ENCODE results near the gene ULK4.
"Not testable (repeated sequence)": the region's sequence is repeated elsewhere in the genome, so short reads cannot be mapped to it uniquely, and the experiment has no call there.

ULK4 gene

DNA sequence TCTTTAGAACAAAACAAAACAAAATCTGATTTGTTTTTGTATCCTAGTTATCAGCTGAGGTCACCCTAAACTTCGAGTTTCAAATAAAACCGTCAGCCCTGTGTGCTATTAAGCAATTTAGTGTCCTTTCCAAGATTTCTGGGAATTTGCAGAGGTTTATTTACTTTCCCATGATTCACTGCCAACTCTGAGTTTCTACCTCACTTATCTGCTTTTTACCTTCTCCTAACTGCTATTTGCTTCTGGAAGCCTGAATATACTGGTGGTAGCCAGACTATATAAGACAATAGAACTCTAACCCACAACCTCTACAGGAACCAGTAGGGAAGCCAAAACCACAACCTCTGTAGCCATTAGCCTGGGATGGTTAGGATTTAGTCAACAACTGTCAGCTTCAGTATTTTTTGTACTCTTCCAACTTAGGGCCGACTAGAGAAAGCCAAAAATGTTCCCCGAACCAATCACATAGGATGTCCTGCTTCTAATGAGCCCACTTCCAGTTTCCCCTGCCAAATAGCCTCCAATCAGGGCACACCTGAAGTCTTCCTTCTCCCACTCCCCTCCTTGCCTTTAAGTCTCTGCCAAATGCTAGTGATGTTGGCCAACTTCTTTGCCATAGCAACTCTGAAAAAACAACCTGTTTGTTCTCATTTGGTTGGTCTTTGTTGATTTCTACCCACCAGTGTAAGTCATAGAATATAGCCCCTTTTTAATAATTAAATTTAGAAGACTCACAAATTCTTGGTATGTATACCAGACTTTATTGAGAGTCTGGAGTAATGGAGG lies 273.1 kb downstream of the ULK4 start:
- DNase-seq (ENCODE audit: low spot score) = no peak

DNA sequence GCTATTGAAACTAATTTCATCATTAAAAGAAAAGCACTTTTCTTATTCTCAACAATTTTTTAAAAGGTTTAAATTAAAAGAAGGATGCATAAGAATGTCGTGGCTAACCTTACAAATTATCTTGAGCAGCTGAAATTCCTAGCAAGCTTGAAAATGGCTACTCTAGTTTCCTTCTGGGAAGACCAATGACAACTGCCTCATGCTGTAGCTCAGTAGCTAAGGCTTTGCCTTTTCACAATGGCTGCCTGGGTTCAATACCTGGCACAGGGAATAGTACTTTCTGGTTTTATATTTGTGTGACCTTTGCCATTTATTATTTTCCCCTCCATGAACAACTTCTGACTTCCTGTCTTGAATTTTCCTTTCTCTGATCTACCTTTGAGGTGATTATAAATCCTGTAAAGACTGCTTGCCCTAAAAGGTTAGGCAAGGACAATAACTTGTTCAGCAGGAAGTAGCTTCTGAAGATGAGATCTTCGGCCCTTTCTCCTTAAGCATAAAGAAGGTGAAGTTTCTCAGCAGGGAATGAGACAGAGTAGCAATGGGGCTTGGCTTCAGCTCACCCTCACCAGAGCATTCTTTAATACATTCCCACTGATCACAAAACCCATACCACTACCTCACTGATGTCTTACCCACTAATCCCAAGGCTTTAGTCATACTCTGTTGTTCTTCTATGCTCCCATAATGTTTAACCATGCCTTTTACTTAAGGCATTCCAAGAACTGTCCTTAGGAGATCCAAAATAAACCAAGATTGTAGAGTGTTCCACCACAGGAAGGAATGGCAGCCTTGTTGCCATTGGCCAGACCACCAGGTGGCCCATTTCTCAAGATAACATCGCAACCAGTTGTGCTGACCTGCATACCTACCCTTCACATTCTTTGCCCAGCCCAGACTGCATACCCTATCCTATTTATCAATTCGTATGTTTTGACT lies 276.8 kb downstream of the ULK4 start:
- DNase-seq (ENCODE audit: low spot score) = no peak

DNA sequence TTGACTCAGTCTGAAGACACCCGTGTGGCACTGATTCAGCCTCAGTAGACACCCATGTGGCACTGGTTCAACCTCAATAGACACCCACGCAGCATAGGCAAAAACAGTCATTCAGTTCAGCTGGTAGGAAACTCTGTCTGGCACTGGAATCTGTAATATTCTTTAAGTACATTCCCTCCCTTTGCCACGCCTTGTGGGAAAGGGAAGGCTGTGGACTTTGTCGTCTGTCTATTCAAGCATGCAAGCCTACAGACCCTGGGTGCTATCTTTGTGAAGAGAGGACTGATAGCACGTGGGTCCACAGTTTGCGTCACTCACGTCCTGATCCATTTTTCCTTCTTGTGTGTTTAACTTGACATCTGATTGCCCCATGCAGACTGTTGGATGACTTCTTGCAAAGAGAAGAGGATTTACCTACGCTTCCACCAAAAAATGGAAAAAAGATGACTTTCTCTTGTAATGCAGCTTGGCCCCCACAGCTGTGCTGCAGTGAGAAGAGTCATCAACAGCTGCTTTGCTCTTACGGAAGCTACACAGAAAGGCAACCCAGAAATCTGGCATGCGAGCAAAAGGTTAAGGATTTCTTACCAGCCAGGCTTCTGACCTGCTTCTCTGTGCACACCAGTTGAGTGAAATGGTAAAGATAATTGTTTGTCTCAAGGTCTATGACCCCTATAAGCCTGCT lies 278.1 kb downstream of the ULK4 start:
- no peak for DNase-seq (ENCODE audit: low spot score)

DNA sequence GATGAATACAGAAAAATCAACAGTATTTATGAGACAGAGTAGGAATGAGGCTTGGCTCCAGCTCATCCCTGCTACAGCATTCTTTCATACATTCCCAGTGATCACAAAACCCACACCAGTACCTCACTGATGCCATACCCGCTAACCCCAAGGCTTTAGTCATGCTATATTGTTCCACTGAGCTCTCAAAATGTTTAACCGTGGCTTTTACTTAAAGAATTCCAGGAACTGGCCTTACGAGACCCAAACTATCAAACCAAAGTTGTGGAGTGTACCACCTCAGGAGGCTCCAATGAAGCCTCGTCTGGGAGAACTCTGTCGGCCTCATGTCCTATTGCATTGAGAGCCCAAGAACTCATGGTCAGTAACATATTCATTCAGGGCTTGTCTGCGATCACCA lies 278.9 kb downstream of the ULK4 start:
- no peak for DNase-seq (ENCODE audit: low spot score)

DNA sequence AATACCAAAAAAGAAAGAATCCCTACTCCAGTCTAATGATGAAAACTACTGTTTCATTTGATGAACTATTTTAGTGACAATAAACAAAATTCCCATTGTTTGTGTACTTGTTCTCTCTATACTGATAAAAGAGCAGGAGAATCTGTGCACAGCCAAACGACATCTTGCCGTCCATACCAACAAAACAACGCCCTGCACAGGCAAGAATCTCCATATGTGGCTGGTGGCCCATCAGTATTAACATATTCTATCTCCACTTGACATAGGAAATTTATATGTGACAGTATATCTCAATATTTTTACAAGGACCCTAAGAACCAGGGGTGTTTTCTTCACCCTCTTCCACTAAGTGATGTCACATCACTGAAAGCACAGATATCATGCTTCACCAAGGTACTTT lies 279.5 kb downstream of the ULK4 start:
- no peak for DNase-seq (ENCODE audit: low spot score)

DNA sequence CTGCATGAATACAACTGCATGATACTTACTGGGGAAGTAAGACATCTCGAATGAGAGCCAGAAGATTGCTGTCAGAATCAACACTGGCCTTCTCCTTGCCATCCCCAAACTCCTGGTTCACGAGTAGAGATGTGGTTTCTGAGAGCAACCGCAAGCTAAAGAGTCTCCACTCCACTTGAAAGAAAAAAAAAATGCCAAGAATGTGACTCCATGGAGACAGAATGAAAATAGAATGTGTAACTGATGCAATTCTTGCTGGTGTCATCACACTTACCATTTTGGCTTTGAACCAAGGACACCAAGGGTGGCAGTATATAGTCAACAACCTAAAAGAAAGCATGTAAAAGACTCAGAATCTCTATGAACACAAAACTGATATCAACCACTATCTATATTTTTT lies 280.4 kb downstream of the ULK4 start:
- no peak for DNase-seq (ENCODE audit: low spot score)

DNA sequence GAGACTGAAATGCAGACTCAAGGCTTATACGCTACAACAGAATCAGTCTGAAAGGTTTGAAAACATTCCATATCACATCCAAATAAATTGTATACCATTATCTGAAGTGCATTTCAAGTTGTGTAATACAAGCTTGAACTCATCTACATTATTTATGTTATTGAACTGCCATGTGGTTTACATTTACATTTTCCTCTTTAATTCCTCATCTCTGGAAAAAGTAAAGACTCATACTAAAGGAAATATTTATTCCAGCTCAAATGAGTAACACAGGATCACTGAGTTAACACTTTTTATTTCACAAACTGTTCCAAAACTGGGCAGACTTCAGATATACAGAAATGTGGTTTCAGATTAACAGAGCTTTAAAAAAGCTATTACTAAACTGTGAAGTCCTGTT lies 282.5 kb downstream of the ULK4 start:
- no peak for DNase-seq (ENCODE audit: low spot score)

DNA sequence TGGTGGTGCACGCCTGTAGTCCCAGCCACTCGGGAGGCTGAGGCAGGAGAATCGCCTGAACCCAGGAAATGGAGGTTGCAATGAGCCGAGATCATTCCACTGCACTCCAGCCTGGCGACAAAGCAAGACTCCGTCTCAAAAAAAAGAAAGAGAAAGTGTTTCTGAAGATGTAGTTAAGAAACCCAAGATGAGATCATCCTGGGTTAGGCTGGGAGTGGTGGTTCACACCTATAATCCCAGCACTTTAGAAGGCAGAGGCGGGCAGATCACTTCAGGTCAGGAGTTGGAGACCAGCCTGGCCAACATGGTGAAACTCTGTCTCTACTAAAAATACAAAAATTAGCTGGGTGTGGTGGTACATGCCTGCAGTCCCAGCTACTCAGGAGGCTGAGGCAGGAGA lies 286.8 kb downstream of the ULK4 start:
- DNase-seq (ENCODE audit: low spot score) = not testable (repeated sequence)

DNA sequence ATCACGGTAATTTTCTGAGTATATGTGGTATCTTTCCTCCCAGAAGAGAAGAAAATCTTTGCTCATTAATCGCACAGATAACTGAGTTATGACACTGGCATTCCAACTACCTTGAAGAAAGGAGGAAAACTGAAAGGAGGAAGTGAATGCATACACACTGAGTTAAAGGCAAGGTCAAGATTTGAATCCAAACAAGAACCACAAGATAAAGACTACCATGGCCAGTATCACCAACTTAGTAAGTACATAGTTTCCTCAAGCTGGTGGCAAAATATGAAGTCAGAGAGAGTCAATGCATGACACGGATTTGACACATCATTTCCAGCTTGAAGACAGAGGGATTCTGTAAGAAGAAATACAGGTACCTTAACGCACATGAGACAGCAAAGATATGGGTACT lies 287.5 kb downstream of the ULK4 start:
- no peak for DNase-seq (ENCODE audit: low spot score)

DNA sequence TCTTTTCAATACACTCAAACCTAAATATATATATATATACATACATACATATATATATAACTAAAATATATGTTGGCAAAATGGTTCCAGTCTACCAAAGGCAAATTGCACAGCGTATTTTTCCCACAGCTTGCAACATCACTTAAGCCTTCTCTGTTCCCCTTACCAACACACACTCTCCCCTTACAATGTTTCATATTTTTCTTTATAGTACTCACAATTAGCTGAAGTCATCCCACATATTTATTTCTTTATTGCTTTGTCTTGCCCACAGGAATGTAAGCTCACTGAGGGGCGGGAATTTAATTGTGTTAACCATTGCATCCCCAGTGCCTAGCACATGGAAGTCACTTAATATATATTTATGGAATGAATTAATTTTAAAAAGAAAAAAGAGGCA lies 288.3 kb downstream of the ULK4 start:
- DNase-seq (ENCODE audit: low spot score) = no peak

DNA sequence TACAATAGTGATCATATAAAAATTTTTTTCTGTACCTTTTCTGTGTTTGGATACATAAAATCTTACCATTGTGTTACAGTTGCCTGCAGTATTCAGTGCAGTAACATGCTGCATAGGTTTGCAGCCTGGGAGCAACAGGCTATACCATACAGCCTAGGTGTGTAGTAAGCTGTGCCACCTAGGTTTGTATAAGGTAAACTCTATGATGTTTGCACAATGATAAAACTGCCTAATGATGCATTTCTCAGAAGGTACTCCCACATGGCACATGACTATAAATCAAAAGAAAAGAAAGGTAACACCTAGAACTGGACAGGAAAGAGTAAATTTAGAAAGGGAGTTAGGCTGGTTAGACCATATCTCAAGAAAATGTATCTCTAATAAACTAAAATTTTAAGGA lies 293.5 kb downstream of the ULK4 start:
- DNase-seq (ENCODE audit: low spot score) = no peak

DNA sequence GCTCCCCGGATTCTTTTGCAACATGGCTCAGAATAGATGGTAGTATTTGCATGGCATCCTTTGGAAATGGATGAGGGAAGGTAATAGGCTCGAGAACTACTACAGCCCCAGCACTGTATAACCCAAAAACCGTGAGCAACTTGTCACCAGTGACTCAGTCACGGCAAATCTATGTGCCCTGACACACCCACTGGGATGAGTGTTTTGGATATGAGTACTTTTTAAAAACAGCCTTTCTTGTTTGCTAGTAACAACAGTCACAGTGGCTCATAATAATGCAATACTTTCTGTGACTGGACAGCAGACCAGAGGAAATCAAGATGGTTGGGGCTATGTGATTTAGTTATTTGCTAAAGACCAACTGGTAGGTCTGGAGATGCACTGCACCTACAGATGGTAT lies 299.6 kb downstream of the ULK4 start:
- no peak for DNase-seq (ENCODE audit: low spot score)

DNA sequence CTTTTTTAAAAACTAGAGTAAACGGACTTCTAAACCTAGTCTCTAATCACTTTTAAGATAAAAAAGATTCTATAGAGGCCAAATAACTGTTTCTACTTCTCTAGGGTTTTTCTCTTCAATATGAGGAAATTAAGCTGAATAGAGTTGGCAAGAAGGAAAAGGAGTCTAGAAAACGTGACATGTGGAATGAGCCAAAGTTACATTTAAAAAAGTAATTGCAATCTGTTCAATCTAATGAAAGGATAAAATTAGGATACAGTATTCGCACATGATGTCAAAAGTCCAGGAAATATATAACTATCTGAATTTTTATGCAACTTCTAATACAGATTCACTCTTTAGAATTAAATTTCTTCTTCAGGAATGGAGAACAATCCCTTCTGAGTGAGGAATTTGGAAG lies 300.1 kb downstream of the ULK4 start:
- DNase-seq (ENCODE audit: low spot score) = no peak

DNA sequence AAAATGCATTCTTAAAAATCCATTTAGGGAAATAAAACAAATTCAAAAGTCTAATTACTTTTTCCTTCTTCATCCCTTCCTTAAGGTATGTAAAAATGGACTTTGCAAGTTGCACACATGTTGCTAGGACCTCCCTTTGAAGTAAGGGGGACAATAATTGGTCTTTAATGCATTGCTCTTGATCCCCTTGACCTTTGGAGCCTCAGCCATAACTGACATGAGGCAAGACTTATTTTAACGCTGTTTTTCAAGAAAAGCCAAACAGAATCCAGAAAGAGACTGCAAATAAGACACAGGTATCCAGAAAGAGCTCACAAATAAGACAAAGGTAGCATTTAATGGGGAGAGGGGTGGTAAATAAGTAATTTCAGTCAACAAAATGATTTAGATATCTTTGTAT lies 301.4 kb downstream of the ULK4 start:
- DNase-seq (ENCODE audit: low spot score) = no peak

DNA sequence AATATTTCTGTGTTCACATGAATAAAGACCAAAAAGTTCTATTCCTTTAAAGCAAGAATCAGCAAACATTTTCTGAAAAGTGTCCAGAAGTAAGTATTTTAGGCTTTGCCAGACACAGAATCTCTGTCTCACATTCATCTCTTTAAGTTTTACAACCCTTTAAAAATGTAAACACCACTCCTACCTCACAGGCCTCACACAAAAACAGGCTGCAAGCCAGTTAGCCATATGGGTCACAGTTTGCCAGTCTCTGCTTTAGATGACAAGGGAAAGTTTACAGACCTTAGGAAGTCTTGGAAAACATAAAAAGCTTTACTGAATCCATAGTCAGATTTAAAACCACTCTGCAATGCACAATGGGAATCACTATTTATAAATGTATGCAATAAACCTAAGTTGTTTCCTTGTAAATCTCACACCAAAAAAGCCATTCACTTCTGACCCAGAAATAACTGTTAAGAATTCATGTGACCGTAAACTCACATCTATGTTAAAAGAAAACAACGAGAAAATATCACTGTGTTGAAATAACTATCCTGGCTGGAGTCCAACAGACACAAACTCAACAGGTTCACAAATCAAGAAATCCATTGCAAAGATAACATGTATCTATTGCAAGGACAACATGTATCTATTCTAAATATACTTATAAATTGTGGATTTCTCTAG lies 308.2 kb downstream of the ULK4 start:
- DNase-seq (ENCODE audit: low spot score) = no peak

DNA sequence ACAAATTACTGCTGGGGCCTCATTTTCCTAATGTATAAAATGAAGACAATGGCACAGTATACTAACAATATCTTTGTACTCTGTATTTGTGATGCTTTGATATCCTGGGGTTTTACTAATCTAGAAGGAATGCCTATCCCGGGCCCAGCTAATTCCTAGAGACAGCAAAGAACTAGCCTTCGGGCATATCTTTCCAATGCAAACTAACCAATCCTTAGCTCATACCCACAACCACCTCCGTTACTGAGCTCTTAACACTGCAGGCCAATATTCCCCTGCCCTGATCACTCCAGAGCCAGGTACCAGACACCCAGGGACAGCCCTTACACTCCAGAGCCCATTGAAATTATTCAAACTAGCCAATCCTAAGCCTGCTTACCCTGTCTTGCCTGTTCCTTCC lies 309.0 kb downstream of the ULK4 start:
- DNase-seq (ENCODE audit: low spot score) = no peak

DNA sequence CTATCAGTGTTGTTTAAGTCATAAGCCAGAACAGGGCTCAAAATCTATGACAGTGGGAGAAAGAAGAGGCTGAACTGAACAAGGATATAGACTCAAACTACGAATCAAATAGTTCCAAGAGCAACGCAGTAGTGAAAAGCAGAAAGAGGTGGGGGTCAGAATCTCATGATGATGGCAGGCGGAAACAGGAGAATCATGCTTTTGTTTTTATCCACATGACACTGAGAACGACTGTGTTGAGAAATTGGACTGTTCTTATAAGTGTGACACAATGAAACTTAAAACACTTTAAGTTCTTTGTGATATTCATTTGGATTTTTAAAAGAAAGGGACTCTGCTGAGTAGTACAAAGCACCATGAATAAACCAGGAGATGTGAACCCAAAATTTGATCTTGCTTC lies 309.4 kb downstream of the ULK4 start:
- no peak for DNase-seq (ENCODE audit: low spot score)

DNA sequence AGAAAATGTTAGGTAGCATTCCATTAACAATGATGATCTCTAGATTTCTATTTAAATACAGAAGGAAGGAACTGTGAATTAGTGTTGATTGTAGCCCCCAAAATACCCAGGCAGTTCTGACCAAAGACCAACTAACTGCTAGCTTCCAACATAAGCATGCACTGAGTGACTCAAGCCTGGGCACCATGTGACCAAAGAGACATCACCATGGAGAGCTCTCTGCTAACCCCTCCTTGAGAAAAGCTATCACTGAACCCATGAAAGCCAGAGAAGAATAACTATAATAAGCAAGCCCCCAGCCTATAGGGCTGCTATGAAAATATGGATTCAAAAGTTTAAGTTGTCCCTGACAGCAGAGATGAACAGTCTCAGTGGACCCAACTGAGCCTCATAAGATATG lies 310.2 kb downstream of the ULK4 start:
- DNase-seq (ENCODE audit: low spot score) = no peak

DNA sequence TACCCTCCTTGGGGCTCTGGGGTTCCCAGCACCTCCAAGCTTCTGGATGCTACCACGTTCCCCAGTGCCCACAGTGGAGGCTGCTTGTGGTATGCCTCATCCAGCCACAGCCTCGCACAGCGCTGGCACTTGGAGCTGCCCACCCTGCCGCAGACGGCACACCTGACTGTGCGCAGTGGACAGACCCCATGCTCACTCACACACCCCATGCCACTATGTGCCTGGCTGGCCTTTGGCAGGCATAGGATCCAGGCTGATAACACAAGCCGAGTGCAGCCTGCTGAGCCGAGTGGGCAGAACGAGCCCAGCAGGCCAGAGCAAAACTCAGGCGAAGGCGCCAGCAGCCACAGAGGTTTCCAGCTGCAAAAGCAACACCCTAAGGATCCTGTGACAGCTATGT lies 311.5 kb downstream of the ULK4 start:
- no peak for DNase-seq (ENCODE audit: low spot score)

DNA sequence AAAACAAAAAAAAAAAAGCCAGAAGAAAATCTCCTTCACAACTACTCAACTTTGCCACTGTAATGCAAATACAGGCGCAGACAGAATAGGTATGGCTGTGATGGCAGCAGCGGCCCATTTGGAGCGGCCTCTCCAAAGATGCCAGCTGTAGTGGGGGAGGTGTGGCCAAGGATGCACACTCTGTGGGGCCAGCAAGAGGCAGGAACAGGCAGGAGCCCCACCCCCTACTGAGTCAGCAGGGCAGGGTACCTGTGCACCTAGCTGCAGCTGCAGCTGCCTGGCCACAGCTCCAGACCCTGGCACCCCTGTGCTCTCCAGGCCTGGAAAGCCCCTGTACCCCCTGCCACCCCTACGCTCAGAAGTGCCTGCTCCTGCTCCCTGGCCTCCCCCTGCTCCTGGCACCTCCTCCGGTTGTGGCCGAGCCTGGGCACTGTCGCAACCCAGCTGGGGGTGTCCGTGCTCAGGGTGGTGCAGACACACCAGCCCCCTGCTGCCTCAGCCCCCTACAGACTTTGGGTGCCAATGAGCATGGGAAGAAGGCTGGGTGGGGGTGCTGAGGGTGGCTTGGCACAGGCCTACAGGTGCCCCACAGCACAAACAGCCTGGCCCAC lies 312.7 kb downstream of the ULK4 start:
- no peak for DNase-seq (ENCODE audit: low spot score)

DNA sequence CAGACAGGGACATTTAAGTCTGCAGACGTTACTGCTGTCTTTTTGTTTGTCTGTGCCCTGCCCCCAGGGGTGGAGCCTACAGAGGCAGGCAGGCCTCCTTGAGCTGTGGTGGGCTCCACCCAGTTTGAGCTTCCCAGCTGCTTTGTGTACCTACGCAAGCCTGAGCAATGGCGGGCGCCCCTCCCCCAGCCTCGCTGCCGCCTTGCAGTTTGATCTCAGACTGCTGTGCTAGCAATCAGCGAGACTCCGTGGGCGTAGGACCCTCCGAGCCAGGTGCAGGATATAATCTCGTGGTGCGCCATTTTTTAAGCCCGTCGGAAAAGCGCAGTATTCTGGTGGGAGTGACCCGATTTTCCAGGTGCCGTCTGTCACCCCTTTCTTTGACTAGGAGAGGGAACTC lies 314.2 kb downstream of the ULK4 start:
- DNase-seq (ENCODE audit: low spot score) = not testable (repeated sequence)

DNA sequence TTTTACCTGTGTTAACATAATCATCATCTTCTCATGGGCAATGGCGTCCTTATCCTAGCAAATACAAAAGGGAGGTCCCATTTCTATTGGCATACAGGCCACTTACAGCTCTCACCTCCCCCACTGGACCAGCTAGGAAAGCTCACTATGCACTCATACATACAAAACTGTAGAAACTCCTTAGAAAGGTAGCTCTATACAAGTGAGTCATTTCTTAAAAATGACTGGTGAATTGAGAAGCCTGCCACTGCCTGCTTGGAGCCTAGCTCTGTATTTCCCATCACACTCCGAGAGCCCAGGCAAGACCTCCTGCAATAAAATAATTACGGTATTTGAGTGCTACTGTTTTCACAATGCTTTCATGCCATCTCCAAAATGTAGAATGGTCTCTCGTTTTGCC lies 321.8 kb downstream of the ULK4 start:
- DNase-seq (ENCODE audit: low spot score) = no peak

Measured in activated CD4-positive, alpha-beta T cell treated with anti-CD3 and anti-CD28 coated beads, Interleukin-2, Interleukin-4, amounts not matched to agents 100 ng/mL and 50 ng/mL, durations not matched to agents 16 hours and 8 hours (primary cell).